Measurements from ENCODE around the gene ENG.
A peak's percentile ranks its signal among the peaks of the same experiment; 100 is the strongest.
"Not testable (repeated sequence)": the region's sequence is repeated elsewhere in the genome, so short reads cannot be mapped to it uniquely, and the experiment has no call there.

The ENG gene

DNA sequence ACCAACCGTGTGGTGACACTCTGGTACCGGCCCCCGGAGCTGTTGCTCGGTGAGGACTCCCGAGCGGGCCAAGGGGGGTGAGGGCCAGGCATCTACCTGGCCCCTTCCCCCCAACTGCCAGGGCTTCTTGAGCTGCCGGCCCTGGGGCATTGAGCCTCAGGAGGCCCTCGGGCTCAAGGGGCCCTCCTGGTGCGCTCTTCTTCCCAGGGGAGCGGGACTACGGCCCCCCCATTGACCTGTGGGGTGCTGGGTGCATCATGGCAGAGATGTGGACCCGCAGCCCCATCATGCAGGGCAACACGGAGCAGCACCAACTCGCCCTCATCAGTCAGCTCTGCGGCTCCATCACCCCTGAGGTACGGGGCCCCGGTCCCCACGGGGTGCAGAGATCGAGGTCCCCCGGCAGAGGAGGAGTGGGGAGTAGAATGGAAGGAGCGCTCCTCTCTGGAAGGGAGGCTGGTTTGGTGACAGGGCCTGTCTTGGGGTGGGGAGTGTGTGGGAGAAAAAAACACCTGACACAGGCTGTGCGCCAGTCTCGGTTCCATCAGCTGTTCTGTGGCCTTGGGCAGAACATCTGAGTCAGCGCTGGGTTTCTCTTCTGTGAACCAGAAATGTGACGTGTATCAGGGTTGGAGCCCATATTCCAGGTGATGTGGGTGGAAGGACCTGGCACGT is 66.0 kb downstream of the ENG start:
- DNase-seq: no peak

GRCh38 chr9:127786773-127787104 is 67.7 kb downstream of the ENG start:
- DNase-seq: no peak

DNA sequence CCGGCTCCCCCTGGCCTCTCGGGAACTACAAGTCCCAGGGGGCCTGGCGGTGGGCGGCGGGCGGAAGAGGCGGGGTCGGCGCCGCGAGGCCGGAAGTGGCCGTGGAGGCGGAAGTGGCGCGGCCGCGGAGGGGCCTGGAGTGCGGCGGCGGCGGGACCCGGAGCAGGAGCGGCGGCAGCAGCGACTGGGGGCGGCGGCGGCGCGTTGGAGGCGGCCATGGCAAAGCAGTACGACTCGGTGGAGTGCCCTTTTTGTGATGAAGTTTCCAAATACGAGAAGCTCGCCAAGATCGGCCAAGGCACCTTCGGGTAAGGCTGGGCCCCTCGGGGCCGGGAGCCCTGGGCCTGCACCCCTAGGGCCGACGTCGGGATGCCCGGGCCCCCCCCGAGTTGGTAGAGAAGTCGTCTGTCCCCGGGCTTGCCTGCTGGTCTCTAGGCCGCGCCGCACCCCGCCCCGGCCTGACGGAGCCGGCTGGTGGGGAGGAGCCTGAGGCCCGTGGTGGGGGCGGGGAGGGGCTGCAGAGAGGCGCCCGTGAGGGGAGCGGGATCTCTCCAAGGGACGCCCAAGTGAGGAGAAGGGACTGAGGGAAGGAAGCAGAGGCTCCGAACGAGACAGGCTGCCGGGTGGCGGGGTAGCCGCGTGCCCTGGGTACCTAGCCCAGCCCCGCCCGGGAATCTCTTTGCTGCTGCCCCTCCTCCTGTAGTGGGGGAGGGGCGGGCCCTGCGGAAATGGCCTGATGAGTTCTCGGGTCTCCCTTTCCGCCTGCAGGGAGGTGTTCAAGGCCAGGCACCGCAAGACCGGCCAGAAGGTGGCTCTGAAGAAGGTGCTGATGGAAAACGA is 68.3 kb downstream of the ENG start, which contains the start of gene CDK9:
CDK9 (plus strand) TSS at position 102 of the 840 bp plus-strand sequence; CDS start at position 217, 115 bp downstream.
- DNase-seq: peak; percentile 79

GRCh38 chr9:127785023-127785932 is 69.2 kb downstream of the ENG start:
- peak; percentile 78 for DNase-seq

DNA sequence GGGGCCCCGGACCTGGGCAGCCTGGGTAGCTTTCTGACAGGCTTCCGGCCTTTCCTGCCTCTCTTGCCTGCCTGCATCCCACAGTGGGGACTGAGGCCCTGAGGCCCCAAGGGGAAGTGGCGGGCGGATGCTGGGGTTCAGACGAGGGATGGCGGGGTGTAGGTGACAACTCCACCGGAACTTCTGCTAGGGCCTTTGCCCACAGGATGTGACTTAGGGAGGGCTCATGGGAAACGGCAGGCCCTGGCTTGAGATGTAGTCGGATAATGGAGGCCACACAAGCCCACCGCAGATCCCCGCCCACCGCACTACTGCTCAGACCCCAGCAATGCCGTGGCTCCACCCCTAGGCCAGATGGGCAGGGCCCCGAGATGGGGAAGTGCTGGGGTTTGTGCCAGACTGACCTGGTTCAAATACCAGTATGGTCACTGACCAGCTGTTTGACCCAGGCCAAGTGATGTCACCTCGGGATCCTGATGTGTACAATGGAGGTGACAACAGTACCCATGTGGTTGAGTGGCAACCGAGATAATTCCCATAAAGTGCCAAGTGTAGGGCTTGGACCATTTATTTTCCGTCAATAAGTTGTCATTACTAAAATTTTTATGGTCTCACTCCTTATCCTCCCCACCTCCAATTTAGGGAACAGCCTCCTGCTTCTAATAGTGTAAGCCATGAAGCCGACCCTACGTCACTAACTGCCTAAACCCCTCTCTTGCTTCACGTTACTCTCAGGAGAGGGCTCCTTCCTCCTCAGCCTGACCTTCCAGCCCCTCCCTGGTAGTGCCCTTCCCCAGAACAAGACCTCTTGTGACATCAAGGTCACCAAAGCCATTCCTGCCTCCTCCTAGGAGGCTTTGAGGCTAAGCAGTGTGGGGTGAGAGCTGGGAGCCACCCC is 71.1 kb downstream of the ENG start:
- DNase-seq: peak; percentile 86

- no peak for DNase-seq
These were observed 72.7 kb downstream of the ENG start for GRCh38 chr9:127781806-127782205.

GRCh38 chr9:127780909-127781308 is 73.5 kb downstream of the ENG start:
- not testable (repeated sequence) for DNase-seq

DNA sequence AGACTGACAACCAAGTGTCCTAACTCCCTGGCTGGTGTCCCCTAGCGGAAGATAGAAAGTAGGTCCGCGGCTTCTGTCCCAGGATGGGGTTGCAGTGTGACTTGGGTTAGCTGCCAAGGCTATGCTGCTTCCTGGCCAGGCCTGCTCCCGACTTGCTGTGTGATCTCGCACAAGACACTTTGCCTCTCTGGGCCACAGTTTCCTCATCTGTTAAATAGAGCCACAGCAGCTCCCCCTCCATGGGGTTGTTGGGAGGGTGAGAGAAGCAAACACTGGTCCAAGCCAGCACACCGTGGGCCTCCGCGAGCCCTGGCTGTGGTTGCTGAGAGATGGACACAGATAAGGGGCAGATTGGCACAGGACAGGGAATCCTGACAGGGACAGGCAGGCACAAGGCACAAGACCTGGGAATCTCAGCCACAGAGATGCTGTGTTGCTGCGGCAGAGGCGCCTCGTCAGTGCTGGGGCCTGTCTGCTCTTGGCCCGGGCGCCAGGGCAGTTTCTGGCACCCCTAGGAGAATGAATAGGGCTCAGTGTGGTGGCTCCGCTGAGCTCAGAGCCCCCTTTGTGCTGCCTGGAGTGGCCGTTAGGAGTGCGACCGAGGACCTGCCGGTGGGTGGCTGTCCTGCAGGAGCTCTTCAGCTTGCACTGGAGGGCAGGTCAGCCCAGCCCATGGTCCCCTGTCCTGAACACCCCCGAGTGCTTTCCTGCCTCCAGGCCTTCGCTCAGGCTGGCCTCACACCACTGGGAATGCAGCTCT is 74.2 kb downstream of the ENG start:
- DNase-seq: no peak

- DNase-seq: peak; percentile 63
These were observed 75.1 kb downstream of the ENG start for GRCh38 chr9:127779136-127779981.

GRCh38 chr9:127778280-127779135 is 76.0 kb downstream of the ENG start, which contains the start of gene SH2D3C:
TSS of gene SH2D3C (minus strand) at chr9:127778666. CDS start at chr9:127778627, 39 bp downstream.
- DNase-seq: peak; percentile 36

DNA sequence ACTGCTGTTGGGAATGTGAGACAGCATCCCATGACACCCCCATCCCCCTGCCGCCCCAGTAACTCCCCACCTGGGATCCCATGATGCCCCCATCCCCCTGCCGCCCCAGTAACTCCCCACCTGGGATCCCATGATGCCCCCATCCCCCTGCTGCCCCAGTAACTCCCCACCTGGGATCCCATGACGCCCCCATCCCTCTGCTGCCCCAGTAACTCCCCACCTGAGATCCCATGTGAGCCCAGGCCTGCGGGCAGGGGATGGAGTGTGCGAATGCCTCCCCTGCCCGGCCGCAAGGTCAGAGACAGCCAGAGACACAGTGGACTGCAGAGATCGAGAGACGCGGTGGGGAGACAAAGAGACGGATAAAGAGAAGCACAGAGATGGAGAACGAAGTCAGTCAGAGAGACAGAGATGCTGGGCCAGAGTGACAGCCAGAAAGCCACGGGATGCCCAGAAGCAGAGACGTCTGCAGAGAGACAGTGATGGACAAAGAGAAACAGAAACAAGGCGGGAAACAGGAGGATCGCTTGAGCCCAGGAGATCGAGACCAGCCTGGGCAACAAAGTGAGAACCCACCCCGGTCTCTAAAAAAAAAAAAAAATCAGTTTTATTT is 77.0 kb downstream of the ENG start:
- no peak for DNase-seq

DNA sequence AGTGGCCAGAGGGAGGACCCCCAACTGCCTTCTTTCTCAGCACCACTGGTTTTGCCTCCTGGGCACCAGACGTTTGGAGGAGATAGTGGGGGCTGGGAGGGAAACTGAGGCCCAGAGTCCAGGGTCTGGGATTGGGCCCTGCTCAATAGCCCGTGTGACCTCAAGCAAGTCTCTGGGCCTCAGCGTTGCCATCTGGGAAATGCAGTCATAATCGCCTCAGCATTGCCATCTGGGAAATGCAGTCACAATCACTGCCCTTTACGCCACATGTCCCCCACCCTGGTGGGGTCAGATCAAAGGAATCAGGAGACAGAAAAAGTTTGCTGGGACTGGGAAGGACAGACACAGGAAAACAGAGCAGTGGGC is 77.6 kb downstream of the ENG start:
- no peak for DNase-seq

DNA sequence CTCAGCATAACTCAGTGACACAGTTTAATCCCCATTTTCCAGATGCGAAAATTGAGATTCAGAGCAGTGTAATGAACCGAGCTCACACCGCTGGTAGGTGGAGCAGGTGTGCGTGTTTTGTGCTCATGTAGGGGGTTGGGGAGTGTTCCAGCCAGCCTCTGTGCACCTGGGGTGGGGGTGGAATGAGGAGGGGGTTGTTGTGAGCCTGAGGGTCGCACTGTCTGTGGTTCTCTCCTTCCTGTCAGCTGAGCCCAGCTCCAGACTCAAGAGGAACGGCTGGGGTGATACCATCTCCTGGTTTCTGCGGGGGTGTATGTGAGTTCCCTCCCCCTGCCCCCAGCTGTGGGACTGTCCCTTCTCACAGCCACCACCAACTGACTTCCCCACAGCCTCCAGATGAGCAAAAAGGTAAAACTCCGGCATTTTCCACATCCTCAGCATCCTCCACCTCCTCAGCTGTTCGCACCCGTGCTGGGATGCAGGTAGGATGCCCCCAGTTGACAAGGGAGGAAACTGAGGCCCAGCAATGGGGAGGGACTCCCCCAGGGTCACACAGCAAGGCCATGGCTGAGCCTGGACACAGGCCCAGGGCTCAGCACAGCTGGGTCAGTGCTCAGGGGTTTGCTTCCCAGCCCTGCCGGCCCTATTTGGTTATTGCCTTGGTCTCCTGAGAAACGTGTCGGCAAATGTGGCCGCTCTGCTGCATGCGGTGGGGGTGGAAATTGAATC is 78.1 kb downstream of the ENG start:
- DNase-seq: peak; percentile 27

DNA sequence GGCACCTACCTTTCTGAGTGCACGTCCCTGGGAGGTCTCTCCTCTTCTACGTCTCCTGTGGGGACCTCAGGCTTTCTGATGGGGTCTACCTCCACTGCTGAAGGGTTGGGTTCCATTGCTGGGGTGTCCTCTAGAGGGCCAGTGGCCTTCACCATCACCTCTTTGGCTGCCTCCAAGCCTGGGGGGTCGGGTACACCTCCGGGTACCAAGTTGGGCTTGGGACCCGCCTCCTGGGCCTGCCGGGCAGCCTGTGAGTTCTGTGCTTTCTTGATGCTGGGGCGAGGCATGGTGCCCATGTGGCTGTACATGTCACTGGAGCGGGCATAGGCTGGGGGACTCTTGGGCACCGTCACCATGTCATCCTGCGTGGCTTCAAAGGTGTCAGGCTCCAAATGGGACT is 80.5 kb downstream of the ENG start:
- DNase-seq: no peak

GRCh38 chr9:127773272-127773671 is 81.2 kb downstream of the ENG start:
- DNase-seq: no peak

- no peak for DNase-seq
These were observed 81.9 kb downstream of the ENG start for GRCh38 chr9:127772603-127773002.

GRCh38 chr9:127771570-127772189 is 82.8 kb downstream of the ENG start:
- no peak for DNase-seq

Measured in NK-92 treated with Interleukin-12 subunit alpha and Interleukin-12 subunit beta, amount 100 ng/mL, for 24 hours (cell line).